Breast epithelium (tissue), 3 donors: ENCODE measurements around the gene CFAP141.

Experiments
- CTCF ChIP-seq, 3 donors: fragments of 450-650 bp; IDR thresholded peaks; one replicate each; pipeline ENCODE4 v1.5.1; 2016 to 2017; ENCODE audit warnings: antibody characterized with exemption in 3 of 3, mild to moderate bottlenecking in 3 of 3, moderate library complexity in 3 of 3
- POLR2A ChIP-seq: fragments of 450-650 bp; IDR thresholded peaks from one replicate; pipeline ENCODE4 v1.6.1; 2016; ENCODE audit warnings: antibody characterized with exemption, mild to moderate bottlenecking, moderate library complexity
- POLR2AphosphoS5 ChIP-seq, 3 donors: sonication (generic); formaldehyde crosslinking; IDR thresholded peaks; one replicate each; pipeline ENCODE4 v1.6.1; 2017; ENCODE audit warnings: antibody characterized with exemption in 3 of 3

- no peak for TF ChIP-seq CTCF (IDR thresholded peaks at IDR 0.05)
- no peak for TF ChIP-seq POLR2A
- TF ChIP-seq POLR2AphosphoS5 (IDR thresholded peaks at IDR 0.05): no peak
Measured at GRCh38 chr1:154179946-154180687, 26.0 kb downstream of the CFAP141 start.
